SK-N-SH (cell line): Measurements from ENCODE around the gene SQOR. TPM values are rescaled to one million over a fixed set of nuclear protein-coding genes. Genes with fewer than 3 reads are reported as not detected.

Experiments used
- CTCF ChIA-PET: fragments of 300-600, 350-600 bp; formaldehyde crosslinking; extraction: SDS; loops from one replicate; lab custom pipeline; 2021; lab: Yijun Ruan, JAX
- POLR2A ChIA-PET: fragments of 350-600 bp; sonication (Branson Sonifier 250); formaldehyde crosslinking; extraction: SDS; loops from one replicate; lab custom pipeline; 2020; ENCODE audit warnings: antibody characterized with exemption, inconsistent platforms; lab: Yijun Ruan, JAX
- DNase-seq: peaks from one replicate; pipeline ENCODE4 v3.0.0; 2012
- H2AFZ ChIP-seq: fragments of 200-600 bp; sonication (generic); 2 replicates; pipeline ENCODE4 v1.8.1; 2016; ENCODE audit warnings: antibody characterized with exemption, mild to moderate bottlenecking, low read depth
- H3F3A ChIP-seq: fragments of 200-600 bp; sonication (generic); replicated peaks from 2 replicates; pipeline ENCODE3; 2016; ENCODE audit warnings: antibody characterized with exemption, mild to moderate bottlenecking; ENCODE audit not compliant: insufficient read depth
- H3K27ac ChIP-seq, 2 experiments: fragments of 200-500 bp in 1 of 2; fragments of 200-600 bp in 1 of 2; sonication (Bioruptor generic) in 1 of 2; sonication (generic), shearing (Covaris generic) in 1 of 2; 2 replicates each; pipeline versions ENCODE4 v1.5.1 to v1.6.1; 2014 to 2016; ENCODE audit warnings: low read depth in 2 of 2, inconsistent platforms in 1 of 2, low read length in 1 of 2, mild to moderate bottlenecking in 1 of 2, mixed read lengths in 1 of 2
- H3K27me3 ChIP-seq: fragments of 200-600 bp; sonication (generic), shearing (Covaris generic); 2 replicates; pipeline ENCODE4 v1.6.1; 2016; ENCODE audit warnings: mixed run types; ENCODE audit not compliant: insufficient read depth
- H3K36me3 ChIP-seq, 2 experiments: fragments of 200-500 bp in 1 of 2; fragments of 200-600 bp in 1 of 2; sonication (Bioruptor generic) in 1 of 2; sonication (generic) in 1 of 2; replicated peaks in 1 of 2; 2 replicates each; pipeline versions ENCODE3 to v1.5.1; 2014 to 2016; ENCODE audit warnings: low read length in 1 of 2, mild to moderate bottlenecking in 1 of 2; ENCODE audit not compliant: insufficient read depth in 2 of 2, control insufficient read depth in 1 of 2
- H3K4me1 ChIP-seq, 2 experiments: fragments of 200-500 bp in 1 of 2; fragments of 200-600 bp in 1 of 2; sonication (Bioruptor generic) in 1 of 2; sonication (generic), shearing (Covaris generic) in 1 of 2; 2 replicates each; pipeline versions ENCODE4 v1.5.1 to v1.6.1; 2014 to 2016; ENCODE audit warnings: low read depth in 1 of 2, low read length in 1 of 2, mixed run types in 1 of 2; ENCODE audit not compliant: insufficient read depth in 2 of 2, control insufficient read depth in 1 of 2
- H3K4me2 ChIP-seq: fragments of 200-600 bp; sonication (generic), shearing (Covaris generic); 2 replicates; pipeline ENCODE4 v1.6.1; 2017; ENCODE audit warnings: mixed run types
- H3K4me3 ChIP-seq, 2 experiments: fragments of 200-500 bp in 1 of 2; fragments of 200-600 bp in 1 of 2; sonication (Bioruptor generic) in 1 of 2; sonication (generic), shearing (Covaris generic) in 1 of 2; 2 replicates each; pipeline versions ENCODE4 v1.5.1 to v1.8.1; 2014 to 2016; ENCODE audit warnings: low read depth in 2 of 2, inconsistent platforms in 1 of 2, low read length in 1 of 2, mild to moderate bottlenecking in 1 of 2, mixed read lengths in 1 of 2, moderate library complexity in 1 of 2
- H3K79me2 ChIP-seq: fragments of 200-600 bp; sonication (generic); 2 replicates; pipeline ENCODE4 v1.8.1; 2017; ENCODE audit warnings: mild to moderate bottlenecking; ENCODE audit not compliant: insufficient read depth
- H3K9ac ChIP-seq: fragments of 200-600 bp; sonication (generic); 2 replicates; pipeline ENCODE4 v1.6.1; 2017; ENCODE audit warnings: mixed run types
- H3K9me2 ChIP-seq: fragments of 200-600 bp; sonication (generic); 2 replicates; pipeline ENCODE4 v1.6.1; 2017; ENCODE audit warnings: mixed run types
- H3K9me3 ChIP-seq: fragments of 200-600 bp; sonication (generic); 2 replicates; pipeline ENCODE4 v1.6.1; 2017; ENCODE audit warnings: mixed run types, mild to moderate bottlenecking, moderate library complexity
- H4K20me1 ChIP-seq: fragments of 200-600 bp; sonication (generic); 2 replicates; pipeline ENCODE4 v1.6.1; 2017; ENCODE audit warnings: mild to moderate bottlenecking, mixed run types; ENCODE audit not compliant: insufficient read depth
- CHD2 ChIP-seq: fragments of 150-350 bp; IDR thresholded peaks from 2 replicates; pipeline ENCODE4 v1.6.1; 2018; ENCODE audit warnings: low read length; ENCODE audit not compliant: partially characterized antibody
- FOXJ3 ChIP-seq: sonication (generic); formaldehyde crosslinking; IDR thresholded peaks from 2 replicates; pipeline ENCODE4 v1.5.1; 2020; ENCODE audit warnings: mild to moderate bottlenecking, missing genetic modification reagents
- FOXM1 ChIP-seq: IDR thresholded peaks from 2 replicates; pipeline ENCODE4 v1.4.0; 2012; ENCODE audit warnings: low read depth, mild to moderate bottlenecking
- GATA2 ChIP-seq: sonication (generic); formaldehyde crosslinking; IDR thresholded peaks from 2 replicates; pipeline ENCODE4 v1.5.0; 2020; ENCODE audit warnings: mild to moderate bottlenecking, missing genetic modification reagents
- IRF3 ChIP-seq: fragments of 150-350 bp; IDR thresholded peaks from 2 replicates; pipeline ENCODE4 v1.6.1; 2016; ENCODE audit warnings: mild to moderate bottlenecking, low read depth, low read length
- JUND ChIP-seq: IDR thresholded peaks from 2 replicates; pipeline ENCODE4 v1.4.0; 2012
- MAX ChIP-seq: IDR thresholded peaks from 2 replicates; pipeline ENCODE4 v1.4.0; 2012; ENCODE audit warnings: low read depth
- MXI1 ChIP-seq: IDR thresholded peaks from 2 replicates; pipeline ENCODE4 v1.6.1; 2012; ENCODE audit warnings: mild to moderate bottlenecking, low read depth, low read length, improper control_type of control experiment
- NFIC ChIP-seq: IDR thresholded peaks from 2 replicates; pipeline ENCODE4 v1.4.0; 2012; ENCODE audit warnings: borderline replicate concordance
- NRF1 ChIP-seq: IDR thresholded peaks from 2 replicates; pipeline ENCODE4 v1.6.1; 2012; ENCODE audit warnings: low read depth, mild to moderate bottlenecking, low read length
- REST ChIP-seq: IDR thresholded peaks from 2 replicates; pipeline ENCODE4 v1.6.1; 2012; ENCODE audit warnings: mild to moderate bottlenecking, low read depth, low read length, moderate library complexity
- TAF1 ChIP-seq: IDR thresholded peaks from 2 replicates; pipeline ENCODE4 v1.6.1; 2012; ENCODE audit warnings: low read depth, mild to moderate bottlenecking, low read length, moderate library complexity, borderline replicate concordance
- USF1 ChIP-seq: IDR thresholded peaks from 2 replicates; pipeline ENCODE4 v1.4.0; 2012; ENCODE audit warnings: low read depth, borderline replicate concordance
- USF2 ChIP-seq: fragments of 150-350 bp; IDR thresholded peaks from 2 replicates; pipeline ENCODE4 v1.6.1; 2017; ENCODE audit warnings: antibody characterized with exemption, low read length, low read depth, borderline replicate concordance
- ZBTB33 ChIP-seq: IDR thresholded peaks from 2 replicates; pipeline ENCODE4 v1.4.0; 2012; ENCODE audit warnings: low read depth, borderline replicate concordance
- WGBS: methylation state at CpG from one replicate; pipeline ENCODE4 v1.1.6; 2017; ENCODE audit warnings: low lambda C conversion rate; 5-methylcytosine and 5-hydroxymethylcytosine counted together
- polyA plus RNA-seq, 3 experiments: library from polyadenylated mRNA; depleted of rRNA; stranded (reverse); fragments of >200 nt; gene quantifications; 2 replicates each; pipeline ENCODE4 v1.2.3, GENCODE V29; 2012

SQOR gene
- polyA plus RNA-seq, 1 of the 3 experiments (the other 2 are of a cell fraction), result 7.8 TPM

GRCh38 chr15:45657764-45658545, 23.1 kb downstream of the SQOR start:
- no peaks in the 10 kb centered on the region for H3K36me3 ChIP-seq
- H2AFZ ChIP-seq, result no peak overlapping the region
- DNase-seq, result no peak
- no peaks in the 10 kb centered on the region for H3K9me2 ChIP-seq
- TF ChIP-seq GATA2 (CRISPR knock-in tag) (no peak), FOXM1 (no peak), IRF3 (no peak), USF1 (no peak), JUND (no peak), FOXJ3 (CRISPR knock-in tag) (no peak), NRF1 (no peak), TAF1 (no peak), CHD2 (no peak), MAX (no peak), MXI1 (no peak), USF2 (no peak)
- no peaks in the 10 kb centered on the region for H3K9me3 ChIP-seq
- POLR2A ChIA-PET, result no interaction called here
- no peaks in the 10 kb centered on the region for H3K79me2 ChIP-seq
- CTCF ChIA-PET, result no interaction called here
- H4K20me1 ChIP-seq, result no peaks in the 10 kb centered on the region
- no peak overlapping the region for H3K9ac ChIP-seq
- H3K4me3 ChIP-seq, result no peak overlapping the region
- 61% methylated on average over 8 of the region's 8 CpGs for WGBS
- no peak overlapping the region for H3K27ac ChIP-seq
- no peak overlapping the region for H3K4me2 ChIP-seq
- H3F3A ChIP-seq, result no peaks in the 10 kb centered on the region
- H3K27me3 ChIP-seq, result no peaks in the 10 kb centered on the region
- no peaks in the 10 kb centered on the region for H3K4me1 ChIP-seq

- H3K9me3 ChIP-seq, result no peaks in the 10 kb centered on the region
- H3K79me2 ChIP-seq, result no peaks in the 10 kb centered on the region
- H3K4me1 ChIP-seq, result no peaks in the 10 kb centered on the region
- no peaks in the 10 kb centered on the region for H3K36me3 ChIP-seq
- no peak overlapping the region for H3K4me3 ChIP-seq
- ChIA-PET POLR2A (no interaction called here), CTCF (interaction anchor here (1.2 to 1.8 kb wide), 3 partner anchors 18 to 135 kb away, joined by 3 to 5 read pairs (median 4); no protein-coding TSS in a partner anchor)
- no peak overlapping the region for H3K4me2 ChIP-seq
- 84% methylated on average over 4 of the region's 5 CpGs for WGBS
- no peaks in the 10 kb centered on the region for H3K9me2 ChIP-seq
- no peaks in the 10 kb centered on the region for H3K27me3 ChIP-seq
- H4K20me1 ChIP-seq, result no peaks in the 10 kb centered on the region
- H2AFZ ChIP-seq, result no peak overlapping the region
- H3K9ac ChIP-seq, result no peak overlapping the region
- DNase-seq, result no peak
- H3F3A ChIP-seq, result no peaks in the 10 kb centered on the region
- no peak overlapping the region for H3K27ac ChIP-seq
- no peak for TF ChIP-seq REST
- TF ChIP-seq NFIC, result no peak
- no peak for TF ChIP-seq FOXM1
- no peak for TF ChIP-seq ZBTB33
Observed at GRCh38 chr15:45660231-45660979, 25.6 kb downstream of the SQOR start.
